DMS53 (cell line): ENCODE results near the gene C11orf54.
"Not testable (repeated sequence)": the region's sequence is repeated elsewhere in the genome, so short reads cannot be mapped to it uniquely, and the experiment has no call there.

ENCODE experiments used
- DNase-seq: peaks from one replicate; lab custom pipeline; 2025; lab: John Stamatoyannopoulos, UW

Gene C11orf54

GRCh38 chr11:93734427-93735222, 6.8 kb upstream of the C11orf54 start:
- no peak for DNase-seq

GRCh38 chr11:93735627-93736026, 5.8 kb upstream of the C11orf54 start:
- peak; percentile 20 for DNase-seq

GRCh38 chr11:93736129-93736528, 5.3 kb upstream of the C11orf54 start:
- no peak for DNase-seq

GRCh38 chr11:93737904-93738612, 3.4 kb upstream of the C11orf54 start:
- DNase-seq: peak; percentile 80

GRCh38 chr11:93738647-93739081, 2.8 kb upstream of the C11orf54 start:
- DNase-seq: peak; percentile 79

- peak; percentile 78 for DNase-seq
Measured at GRCh38 chr11:93740031-93740729, 1.3 kb upstream of the C11orf54 start.

GRCh38 chr11:93740730-93741093, 760 bp upstream of the C11orf54 start:
- DNase-seq: peak; percentile 88

GRCh38 chr11:93741882-93742226, 382 bp downstream of the C11orf54 start:
- peak; percentile 92 for DNase-seq

- no peak for DNase-seq
Measured at GRCh38 chr11:93743291-93743690, 1.8 kb downstream of the C11orf54 start.

GRCh38 chr11:93744669-93745004, 3.2 kb downstream of the C11orf54 start:
- DNase-seq: peak; percentile 64

GRCh38 chr11:93745005-93745755, 3.7 kb downstream of the C11orf54 start:
- DNase-seq: peak; percentile 80

- peak; percentile 30 for DNase-seq
Measured at GRCh38 chr11:93746101-93746500, 4.6 kb downstream of the C11orf54 start.

GRCh38 chr11:93747122-93747521, 5.7 kb downstream of the C11orf54 start:
- no peak for DNase-seq

GRCh38 chr11:93751001-93751400, 9.5 kb downstream of the C11orf54 start:
- no peak for DNase-seq

- DNase-seq: no peak
Measured at GRCh38 chr11:93753241-93753640, 11.8 kb downstream of the C11orf54 start.

GRCh38 chr11:93756748-93757147, 15.3 kb downstream of the C11orf54 start:
- no peak for DNase-seq

GRCh38 chr11:93757301-93757700, 15.8 kb downstream of the C11orf54 start:
- DNase-seq: no peak

- no peak for DNase-seq
Measured at GRCh38 chr11:93757924-93758865, 16.7 kb downstream of the C11orf54 start.

- DNase-seq: not testable (repeated sequence)
Measured at GRCh38 chr11:93759123-93759522, 17.7 kb downstream of the C11orf54 start.

GRCh38 chr11:93761910-93762309, 20.4 kb downstream of the C11orf54 start:
- DNase-seq: no peak

GRCh38 chr11:93765551-93765950, 24.1 kb downstream of the C11orf54 start:
- no peak for DNase-seq
